ENCODE results near the gene IFT27. TPM values are rescaled to one million over a fixed set of nuclear protein-coding genes. Genes with fewer than 3 reads are reported as not detected.

The IFT27 gene
- polyA plus RNA-seq, 1 donor (not counting 4 experiments of a cell fraction or from before 2014, with no cell fraction given): 18.5 TPM

- peak; percentile 42 for DNase-seq (ENCODE audit: low read depth, low spot score)
- dilution Hi-C loops (cut with MboI; ENCODE audit: extremely low pct_ligation_motif_present, low sequenced_read_pairs): no loop called here
- H3K27me3 ChIP-seq (ENCODE audit: control insufficient read depth, extremely low read depth, insufficient read depth, low read length): peaks cover 3% of the 10 kb centered on the region
Measured at GRCh38 chr22:36753120-36753802, 22.7 kb downstream of the IFT27 start.

GRCh38 chr22:36746375-36746970 lies 29.4 kb downstream of the IFT27 start:
- no peak for TF ChIP-seq EZH2 (IDR thresholded peaks at IDR 0.05; ENCODE audit: low read length)
- TF ChIP-seq CTCF (optimal IDR thresholded peaks at IDR 0.05 in 1 of 3, IDR thresholded peaks at IDR 0.05 in 1 of 3, conservative IDR thresholded peaks at IDR 0.05 in 1 of 3; ENCODE audit: extremely low read depth in 1 of 3, insufficient read depth in 2 of 3, low read length in 3 of 3): no peak
- DNase-seq (ENCODE audit: low read depth, low spot score): no peak
- no peak for FAIRE-seq

More at GRCh38 chr22:36753120-36753802, 22.7 kb downstream of the IFT27 start:
- peak; percentile 41 for FAIRE-seq
- peak in 1 of 3 experiments; percentile 9 for TF ChIP-seq CTCF (optimal IDR thresholded peaks at IDR 0.05 in 1 of 3, IDR thresholded peaks at IDR 0.05 in 1 of 3, conservative IDR thresholded peaks at IDR 0.05 in 1 of 3; ENCODE audit: extremely low read depth in 1 of 3, insufficient read depth in 2 of 3, low read length in 3 of 3)
- no peak for TF ChIP-seq EZH2 (IDR thresholded peaks at IDR 0.05; ENCODE audit: low read length)
- H3K9me3 ChIP-seq (ENCODE audit: control insufficient read depth, low read depth, low read length): no peaks in the 10 kb centered on the region
- peaks cover 4% of the 10 kb centered on the region for H4K20me1 ChIP-seq (ENCODE audit: control insufficient read depth, extremely low read depth, insufficient read depth, low read length)
- H3K9me1 ChIP-seq (ENCODE audit: control insufficient read depth, extremely low read depth, insufficient read depth, low read length): no peaks in the 10 kb centered on the region
- no peak overlapping the region for H3K9ac ChIP-seq (ENCODE audit: control insufficient read depth, extremely low read depth, insufficient read depth, low read length)
- peak overlapping the region; percentile 19 for H3K4me2 ChIP-seq (ENCODE audit: control insufficient read depth, extremely low read depth, insufficient read depth, low read depth, low read length)
- H3K4me3 ChIP-seq (ENCODE audit: control insufficient read depth in 2 of 3, extremely low read depth in 1 of 3, insufficient read depth in 2 of 3, low read depth in 1 of 3, low read length in 3 of 3): no peak overlapping the region
- H3K79me2 ChIP-seq (ENCODE audit: control insufficient read depth, insufficient read depth, low read length): no peaks in the 10 kb centered on the region
- H3K36me3 ChIP-seq (ENCODE audit: control insufficient read depth in 2 of 2, extremely low read depth in 1 of 2, insufficient read depth in 2 of 2, low read length in 2 of 2): no peaks in the 10 kb centered on the region
- no peak overlapping the region for H2AFZ ChIP-seq (ENCODE audit: control insufficient read depth, low read length)
- H3K4me1 ChIP-seq (ENCODE audit: control insufficient read depth, extremely low read depth, insufficient read depth, low read length): peaks cover 13% of the 10 kb centered on the region
- H3K27ac ChIP-seq (ENCODE audit: control insufficient read depth, insufficient read depth, low read length): no peak overlapping the region

More at GRCh38 chr22:36746375-36746970, 29.4 kb downstream of the IFT27 start:
- Histone ChIP-seq H3K4me2 (ENCODE audit: control insufficient read depth, extremely low read depth, insufficient read depth, low read depth, low read length) (no peak overlapping the region), H3K27me3 (ENCODE audit: control insufficient read depth, extremely low read depth, insufficient read depth, low read length) (peaks cover 5% of the 10 kb centered on the region), H3K9ac (ENCODE audit: control insufficient read depth, extremely low read depth, insufficient read depth, low read length) (no peak overlapping the region), H3K4me3 (ENCODE audit: control insufficient read depth in 2 of 3, extremely low read depth in 1 of 3, insufficient read depth in 2 of 3, low read depth in 1 of 3, low read length in 3 of 3) (no peak overlapping the region), H3K36me3 (ENCODE audit: control insufficient read depth in 2 of 2, extremely low read depth in 1 of 2, insufficient read depth in 2 of 2, low read length in 2 of 2) (no peaks in the 10 kb centered on the region), H3K9me3 (ENCODE audit: control insufficient read depth, low read depth, low read length) (no peaks in the 10 kb centered on the region), H2AFZ (ENCODE audit: control insufficient read depth, low read length) (no peak overlapping the region), H3K9me1 (ENCODE audit: control insufficient read depth, extremely low read depth, insufficient read depth, low read length) (no peaks in the 10 kb centered on the region), H3K27ac (ENCODE audit: control insufficient read depth, insufficient read depth, low read length) (no peak overlapping the region), H4K20me1 (ENCODE audit: control insufficient read depth, extremely low read depth, insufficient read depth, low read length) (no peaks in the 10 kb centered on the region), H3K79me2 (ENCODE audit: control insufficient read depth, insufficient read depth, low read length) (no peaks in the 10 kb centered on the region), H3K4me1 (ENCODE audit: control insufficient read depth, extremely low read depth, insufficient read depth, low read length) (peaks cover 6% of the 10 kb centered on the region)
- dilution Hi-C loops (cut with MboI; ENCODE audit: extremely low pct_ligation_motif_present, low sequenced_read_pairs): no loop called here
